Karpas-422 (cell line): ENCODE results near the gene TSG101. TPM values are rescaled to one million over a fixed set of nuclear protein-coding genes. Genes with fewer than 3 reads are reported as not detected.
A peak's percentile ranks its signal among the peaks of the same experiment; 100 is the strongest.

Source experiments
- DNase-seq: peaks from one replicate; pipeline ENCODE4 v3.0.0-alpha.2; 2015
- H2AFZ ChIP-seq: fragments of 200-600 bp; sonication (generic); 2 replicates; pipeline ENCODE4 v1.6.1; 2014; ENCODE audit warnings: antibody characterized with exemption, low read length, mixed read lengths
- H3K27ac ChIP-seq: fragments of 200-600 bp; sonication (generic); 2 replicates; pipeline ENCODE4 v1.5.1; 2014; ENCODE audit warnings: mild to moderate bottlenecking, low read length, moderate library complexity
- H3K27me3 ChIP-seq: fragments of 200-600 bp; sonication (generic); 2 replicates; pipeline ENCODE4 v1.6.1; 2014; ENCODE audit warnings: low read length, mixed read lengths
- H3K36me3 ChIP-seq: fragments of 200-600 bp; sonication (generic); 2 replicates; pipeline ENCODE4 v1.6.1; 2014; ENCODE audit warnings: low read length, mixed read lengths; ENCODE audit not compliant: insufficient read depth
- H3K4me1 ChIP-seq: fragments of 200-600 bp; sonication (generic); 2 replicates; pipeline ENCODE4 v1.6.1; 2014; ENCODE audit warnings: mild to moderate bottlenecking, low read length, mixed read lengths
- H3K4me2 ChIP-seq: fragments of 200-600 bp; sonication (generic); 2 replicates; pipeline ENCODE4 v1.6.1; 2014; ENCODE audit warnings: low read length, low read depth, mild to moderate bottlenecking; ENCODE audit not compliant: poor library complexity, severe bottlenecking
- H3K4me3 ChIP-seq: fragments of 200-600 bp; sonication (generic); 2 replicates; pipeline ENCODE4 v1.5.1; 2014; ENCODE audit warnings: mild to moderate bottlenecking, antibody characterized with exemption, low read length, mixed read lengths
- H3K79me2 ChIP-seq: fragments of 200-600 bp; sonication (generic); 2 replicates; pipeline ENCODE4 v1.6.1; 2014; ENCODE audit warnings: mild to moderate bottlenecking, low read length, mixed read lengths
- H3K9ac ChIP-seq: fragments of 200-600 bp; sonication (generic); 2 replicates; pipeline ENCODE4 v1.6.0; 2014; ENCODE audit warnings: low read length
- H3K9me2 ChIP-seq: fragments of 200-600 bp; sonication (generic), shearing (Covaris generic); replicated peaks from 2 replicates; pipeline ENCODE4 v1.6.0; 2014; ENCODE audit warnings: mild to moderate bottlenecking, low read length, moderate library complexity; ENCODE audit not compliant: insufficient read depth
- H3K9me3 ChIP-seq: fragments of 300-700, 200-600 bp; sonication (generic); 2 replicates; pipeline ENCODE4 v1.6.1; 2014; ENCODE audit warnings: low read length, mixed read lengths
- H4K20me1 ChIP-seq: fragments of 200-600 bp; sonication (generic); 2 replicates; pipeline ENCODE4 v1.6.1; 2014; ENCODE audit warnings: mild to moderate bottlenecking, antibody characterized with exemption, low read length, low read depth; ENCODE audit not compliant: insufficient read depth
- total RNA-seq: library from RNA; depleted of rRNA; stranded (reverse); fragments of >200 nt; shearing (Covaris generic); gene quantifications from 2 replicates; pipeline ENCODE4 v1.2.3, GENCODE V29; 2014; ENCODE audit warnings: low replicate concordance; rRNA removed

The TSG101 gene, protein sequence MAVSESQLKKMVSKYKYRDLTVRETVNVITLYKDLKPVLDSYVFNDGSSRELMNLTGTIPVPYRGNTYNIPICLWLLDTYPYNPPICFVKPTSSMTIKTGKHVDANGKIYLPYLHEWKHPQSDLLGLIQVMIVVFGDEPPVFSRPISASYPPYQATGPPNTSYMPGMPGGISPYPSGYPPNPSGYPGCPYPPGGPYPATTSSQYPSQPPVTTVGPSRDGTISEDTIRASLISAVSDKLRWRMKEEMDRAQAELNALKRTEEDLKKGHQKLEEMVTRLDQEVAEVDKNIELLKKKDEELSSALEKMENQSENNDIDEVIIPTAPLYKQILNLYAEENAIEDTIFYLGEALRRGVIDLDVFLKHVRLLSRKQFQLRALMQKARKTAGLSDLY
- total RNA-seq, result 54.2 and 105 TPM in 2 replicates

DNA sequence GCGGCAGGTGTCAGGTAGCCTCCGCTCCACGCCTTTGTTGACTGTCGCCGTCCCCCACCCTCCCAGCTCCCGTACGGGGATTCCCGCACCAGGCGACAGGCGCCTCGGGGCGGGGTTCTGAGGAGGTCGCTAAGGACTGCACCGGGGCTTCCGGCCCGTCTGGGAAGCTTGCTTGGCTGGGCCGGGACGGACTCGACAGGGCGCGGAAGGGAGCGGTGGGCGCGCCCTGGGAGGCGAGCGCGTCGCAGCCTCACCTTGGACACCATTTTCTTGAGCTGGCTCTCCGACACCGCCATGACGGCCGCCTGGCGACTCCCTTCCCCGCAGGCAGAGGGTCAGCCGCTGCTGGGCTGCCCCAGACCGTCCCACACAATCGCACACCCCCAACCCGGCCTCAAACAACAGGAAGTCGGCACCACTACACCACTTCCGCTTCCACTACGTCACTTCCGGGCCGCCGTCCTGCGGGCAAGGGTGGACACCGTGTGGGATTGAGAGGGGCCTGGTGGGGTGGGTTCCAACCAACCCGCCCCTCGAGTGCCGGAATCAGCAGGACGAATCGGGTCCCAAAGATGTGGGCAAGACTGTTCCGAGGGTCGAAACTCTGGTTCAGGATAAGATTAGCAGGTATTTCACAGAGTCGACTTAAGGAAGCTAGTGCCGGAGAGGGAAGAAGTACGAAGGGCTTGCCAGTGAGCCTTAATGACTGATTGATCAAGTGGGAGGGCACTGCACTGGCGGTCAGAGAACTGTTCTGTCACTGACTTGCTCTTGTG lies at the start of gene TSG101:
Gene TSG101 (minus strand): TSS at position 422 of the 776 bp plus-strand sequence. CDS start 126 bp downstream, at position 296.
- Histone ChIP-seq H3K4me2 (peak within 1 kb of the TSS; percentile 95), H3K9me3 (no peaks in the 10 kb centered on the region), H3K9me2 (no peaks in the 10 kb centered on the region), H3K9ac (peak within 1 kb of the TSS; percentile 85), H3K4me1 (peaks cover 33% of the 10 kb centered on the region), H3K36me3 (no peaks in the 10 kb centered on the region; the same call in 1 of the 2 replicates), H4K20me1 (no peaks in the 10 kb centered on the region), H2AFZ (peak within 1 kb of the TSS; percentile 85), H3K79me2 (peaks cover 83% of the 10 kb centered on the region), H3K27me3 (no peaks in the 10 kb centered on the region), H3K4me3 (peak within 1 kb of the TSS; percentile 92), H3K27ac (peak within 1 kb of the TSS; percentile 40)
- peak; percentile 95 for DNase-seq

DNA sequence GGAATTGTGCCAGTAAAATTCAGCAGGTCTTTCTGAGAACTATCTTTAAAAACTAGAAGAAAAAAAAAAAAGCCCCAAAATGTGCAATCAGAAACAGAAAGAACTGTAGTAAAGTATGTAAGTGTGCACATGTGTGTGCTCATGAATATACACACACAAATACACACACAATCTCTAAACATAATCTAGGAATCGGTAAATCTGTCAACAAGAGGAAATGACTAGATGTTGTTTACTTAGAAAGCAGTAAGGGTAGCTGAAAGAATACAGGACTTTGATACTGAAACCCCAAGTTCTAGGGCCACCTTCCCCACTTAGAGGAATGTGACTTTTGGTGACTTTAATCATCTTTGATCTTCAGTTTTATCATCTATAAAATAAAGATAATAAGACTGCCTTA lies 48.6 kb upstream of the TSG101 start:
- H3K27ac ChIP-seq, result no peak overlapping the region
- H3K9me3 ChIP-seq, result no peaks in the 10 kb centered on the region
- peaks cover 3% of the 10 kb centered on the region; the same call in 1 of the 2 replicates for H3K36me3 ChIP-seq
- DNase-seq, result no peak
- H3K9me2 ChIP-seq, result no peaks in the 10 kb centered on the region
- H3K79me2 ChIP-seq, result no peaks in the 10 kb centered on the region
- no peak overlapping the region for H3K4me2 ChIP-seq
- H3K4me3 ChIP-seq, result no peak overlapping the region
- no peaks in the 10 kb centered on the region for H4K20me1 ChIP-seq
- H3K27me3 ChIP-seq, result no peaks in the 10 kb centered on the region
- H3K9ac ChIP-seq, result no peak overlapping the region
- no peaks in the 10 kb centered on the region for H3K4me1 ChIP-seq
- H2AFZ ChIP-seq, result no peak overlapping the region

DNA sequence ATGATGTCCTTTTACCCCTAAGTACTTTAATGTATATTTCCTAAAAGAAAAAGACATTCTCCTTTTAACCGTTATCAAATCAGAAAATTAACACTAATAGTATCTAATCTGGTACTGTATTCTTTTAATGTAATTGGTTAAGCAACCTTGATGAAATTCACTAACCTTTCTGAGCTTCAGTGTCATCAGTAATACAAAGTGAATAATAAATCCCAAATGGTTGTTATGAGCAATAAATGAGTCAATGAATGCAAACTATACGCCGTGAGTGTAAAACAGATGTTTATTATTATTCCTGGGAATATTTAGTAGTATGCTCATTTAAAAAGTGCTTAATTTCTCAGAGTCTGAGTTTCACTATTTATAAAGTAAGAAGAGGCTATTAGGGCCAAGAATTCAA lies 40.3 kb upstream of the TSG101 start:
- Histone ChIP-seq H3K4me3 (no peak overlapping the region), H3K79me2 (no peaks in the 10 kb centered on the region), H3K9ac (no peak overlapping the region), H3K4me2 (no peak overlapping the region), H4K20me1 (no peaks in the 10 kb centered on the region), H3K9me2 (no peaks in the 10 kb centered on the region), H3K27ac (no peak overlapping the region), H3K27me3 (no peaks in the 10 kb centered on the region), H2AFZ (no peak overlapping the region), H3K9me3 (no peaks in the 10 kb centered on the region), H3K4me1 (no peaks in the 10 kb centered on the region), H3K36me3 (peaks cover 10% of the 10 kb centered on the region; the same call in 1 of the 2 replicates)
- no peak for DNase-seq

DNA sequence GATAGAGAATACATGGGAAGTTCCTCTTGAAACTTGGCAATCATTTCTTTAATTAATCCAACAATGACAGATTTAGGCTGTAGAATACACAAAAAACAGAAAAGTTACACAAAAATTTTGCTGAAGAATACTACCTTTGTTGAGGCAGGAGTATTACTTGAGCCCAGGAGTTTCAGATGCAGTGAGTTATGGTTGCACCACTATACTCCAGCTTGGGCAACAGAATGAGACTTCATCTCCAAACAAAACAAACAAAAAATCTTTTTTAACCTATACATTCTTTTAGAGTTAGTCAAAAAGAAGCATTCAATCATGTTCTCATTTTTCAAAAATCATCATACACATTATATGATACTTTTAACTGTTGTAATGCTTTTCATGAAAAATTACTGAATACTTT lies 39.7 kb upstream of the TSG101 start:
- H3K9ac ChIP-seq, result no peak overlapping the region
- H3K4me2 ChIP-seq, result no peak overlapping the region
- no peaks in the 10 kb centered on the region for H3K27me3 ChIP-seq
- H3K36me3 ChIP-seq, result peaks cover 10% of the 10 kb centered on the region; the same call in 1 of the 2 replicates
- H3K4me3 ChIP-seq, result no peak overlapping the region
- no peaks in the 10 kb centered on the region for H3K79me2 ChIP-seq
- H3K9me3 ChIP-seq, result no peaks in the 10 kb centered on the region
- H3K4me1 ChIP-seq, result no peaks in the 10 kb centered on the region
- H3K27ac ChIP-seq, result no peak overlapping the region
- no peaks in the 10 kb centered on the region for H3K9me2 ChIP-seq
- no peak overlapping the region for H2AFZ ChIP-seq
- no peaks in the 10 kb centered on the region for H4K20me1 ChIP-seq
- no peak for DNase-seq

DNA sequence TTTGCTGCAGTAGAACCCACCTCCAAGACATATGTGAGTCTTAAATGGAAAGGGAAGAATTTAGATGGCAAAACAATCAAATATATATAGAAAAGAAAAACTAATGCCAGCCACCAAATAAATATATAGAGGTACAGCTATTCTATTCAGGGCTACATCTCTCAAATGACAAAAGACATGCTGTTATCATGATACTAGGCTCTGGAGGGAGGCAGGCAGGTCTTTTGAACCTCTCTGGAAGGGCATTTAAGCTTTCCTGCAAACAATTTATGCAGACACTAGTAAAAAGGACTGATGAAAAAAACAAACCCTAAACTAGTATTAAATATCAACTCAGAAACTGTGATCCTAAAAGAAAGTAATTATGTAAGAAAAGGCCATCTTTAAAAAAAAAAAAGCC lies 37.4 kb upstream of the TSG101 start:
- Histone ChIP-seq H3K27me3 (no peaks in the 10 kb centered on the region), H3K4me1 (no peaks in the 10 kb centered on the region), H3K9me3 (no peaks in the 10 kb centered on the region), H3K9me2 (no peaks in the 10 kb centered on the region), H2AFZ (no peak overlapping the region), H3K4me2 (no peak overlapping the region), H3K79me2 (no peaks in the 10 kb centered on the region), H3K4me3 (no peak overlapping the region), H4K20me1 (no peaks in the 10 kb centered on the region), H3K9ac (no peak overlapping the region), H3K36me3 (peaks cover 3% of the 10 kb centered on the region; the same call in 1 of the 2 replicates), H3K27ac (no peak overlapping the region)
- DNase-seq, result no peak

DNA sequence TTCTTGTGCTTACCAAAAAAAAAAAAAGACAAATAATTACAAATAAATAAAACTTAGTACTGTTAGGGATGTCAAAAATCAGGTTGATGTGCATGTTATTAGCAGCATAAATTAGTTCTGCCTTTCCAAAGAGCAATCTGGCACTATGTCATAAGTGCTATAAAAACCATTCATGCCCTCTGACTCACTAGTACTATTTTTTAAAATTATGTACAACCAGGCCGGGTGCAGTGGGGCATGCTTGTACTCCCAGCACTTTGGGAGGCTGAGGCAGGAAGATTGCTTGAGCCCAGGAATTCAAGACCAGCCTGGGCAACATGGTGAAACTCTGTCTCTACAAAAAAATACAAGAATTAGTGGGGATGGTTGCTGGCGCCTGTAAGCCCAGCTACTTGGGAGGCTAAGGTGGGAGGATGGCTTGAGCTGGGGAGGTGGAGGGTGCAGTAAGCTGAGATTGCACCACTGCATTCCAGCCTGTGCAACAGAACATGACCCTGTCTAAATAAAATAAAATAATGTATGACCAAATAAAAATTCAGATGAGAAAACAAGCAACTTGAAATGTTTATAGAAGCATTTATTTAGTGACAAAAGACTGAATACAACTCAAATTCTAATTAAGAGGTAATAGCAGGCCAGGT lies 36.5 kb upstream of the TSG101 start:
- no peak overlapping the region for H3K9ac ChIP-seq
- H3K27me3 ChIP-seq, result no peaks in the 10 kb centered on the region
- no peak overlapping the region for H3K27ac ChIP-seq
- H3K4me3 ChIP-seq, result no peak overlapping the region
- H3K4me2 ChIP-seq, result no peak overlapping the region
- H4K20me1 ChIP-seq, result no peaks in the 10 kb centered on the region
- no peaks in the 10 kb centered on the region for H3K79me2 ChIP-seq
- DNase-seq, result no peak
- H3K4me1 ChIP-seq, result no peaks in the 10 kb centered on the region
- no peaks in the 10 kb centered on the region for H3K9me2 ChIP-seq
- peaks cover 3% of the 10 kb centered on the region; the same call in 1 of the 2 replicates for H3K36me3 ChIP-seq
- H3K9me3 ChIP-seq, result no peaks in the 10 kb centered on the region
- H2AFZ ChIP-seq, result no peak overlapping the region

DNA sequence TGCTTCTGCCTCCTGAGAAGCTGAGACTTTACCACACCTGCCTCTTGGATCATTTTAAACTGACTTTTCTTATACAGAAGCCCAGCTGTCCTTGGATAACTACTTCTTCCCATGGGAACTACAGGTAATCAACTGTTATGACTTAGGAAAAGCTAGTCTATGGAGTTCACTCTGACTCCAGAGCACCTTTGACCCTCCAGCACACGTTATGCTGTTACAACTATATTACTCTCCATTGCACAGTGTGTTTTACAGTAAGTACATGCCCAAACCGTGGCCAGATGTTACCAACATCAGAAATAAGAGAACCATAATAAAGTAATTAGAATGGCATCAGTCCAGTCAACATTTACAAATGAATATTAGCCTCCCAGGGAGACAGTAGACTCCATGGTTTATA lies 21.3 kb upstream of the TSG101 start:
- Histone ChIP-seq H3K4me1 (no peaks in the 10 kb centered on the region), H3K4me2 (no peak overlapping the region), H3K79me2 (no peaks in the 10 kb centered on the region), H3K9me3 (no peaks in the 10 kb centered on the region), H3K27me3 (no peaks in the 10 kb centered on the region), H3K9ac (no peak overlapping the region), H3K36me3 (peaks cover 4% of the 10 kb centered on the region; the same call in 1 of the 2 replicates), H2AFZ (no peak overlapping the region), H4K20me1 (no peaks in the 10 kb centered on the region), H3K27ac (no peak overlapping the region), H3K4me3 (no peak overlapping the region), H3K9me2 (peaks cover 3% of the 10 kb centered on the region; the same call in 1 of the 2 replicates)
- DNase-seq, result no peak
